ENCODE data around the gene CLMN.
"Not testable (repeated sequence)": the region's sequence is repeated elsewhere in the genome, so short reads cannot be mapped to it uniquely, and the experiment has no call there.

Gene CLMN

DNA sequence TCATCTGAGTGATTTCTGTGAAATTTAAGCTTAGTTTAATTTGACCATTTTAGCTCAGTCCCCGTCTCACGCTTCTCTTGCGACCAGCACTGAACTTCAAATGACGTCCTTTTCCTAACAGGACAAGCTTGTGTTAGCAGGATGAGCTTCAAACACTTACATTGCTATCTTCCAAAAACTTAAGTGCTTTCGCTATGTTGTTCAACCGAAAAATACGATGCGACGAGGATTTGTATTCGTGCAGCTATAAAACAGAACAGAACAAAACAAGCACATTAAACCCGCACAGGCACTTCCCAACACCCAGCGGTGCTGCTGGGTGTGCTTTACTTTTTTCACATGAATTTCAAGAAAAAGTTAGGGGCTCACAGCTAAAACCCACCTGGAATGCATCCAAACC lies 98.2 kb downstream of the CLMN start:
- DNase-seq (ENCODE audit: low read depth in 2 of 2), result no peak

GRCh38 chr14:95220663-95221231 lies 99.0 kb downstream of the CLMN start:
- DNase-seq (ENCODE audit: low read depth in 2 of 2), result no peak

- DNase-seq (ENCODE audit: low read depth in 2 of 2), result no peak
These were observed 101.1 kb downstream of the CLMN start for GRCh38 chr14:95218472-95219193.

GRCh38 chr14:95218006-95218405 lies 101.7 kb downstream of the CLMN start:
- DNase-seq (ENCODE audit: low read depth in 2 of 2), result no peak

DNA sequence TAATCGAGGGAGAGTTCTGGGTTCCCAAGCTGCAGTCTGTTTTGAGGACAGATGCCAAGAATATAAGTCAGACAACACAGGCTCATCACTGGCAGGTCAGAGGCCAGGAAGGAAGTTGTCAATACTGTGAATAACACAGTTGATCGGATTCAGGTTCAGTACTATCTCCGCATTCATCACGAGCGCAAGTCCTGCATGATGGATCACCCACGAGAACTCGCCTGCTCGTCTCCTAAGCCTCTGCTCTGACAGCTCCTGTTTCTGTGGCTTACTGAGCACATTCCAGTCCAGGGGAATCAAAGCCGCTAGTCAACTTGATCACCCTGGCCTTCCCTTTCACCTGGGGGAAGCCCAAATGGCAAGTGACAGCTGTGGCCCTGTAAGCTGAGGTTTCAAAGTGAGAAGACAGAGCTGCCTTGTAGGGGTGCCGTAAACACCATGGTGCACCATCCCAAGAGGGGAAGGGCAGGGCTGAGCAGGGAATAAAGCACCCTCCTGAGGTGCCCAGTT lies 102.3 kb downstream of the CLMN start:
- DNase-seq (ENCODE audit: low read depth in 2 of 2), result no peak

GRCh38 chr14:95216008-95216407 lies 103.7 kb downstream of the CLMN start:
- no peak for DNase-seq (ENCODE audit: low read depth in 2 of 2)

- DNase-seq (ENCODE audit: low read depth in 2 of 2), result no peak
These were observed 104.5 kb downstream of the CLMN start for GRCh38 chr14:95215094-95215725.

GRCh38 chr14:95213774-95214173 lies 105.9 kb downstream of the CLMN start:
- no peak for DNase-seq (ENCODE audit: low read depth in 2 of 2)

GRCh38 chr14:95211721-95212504 lies 107.8 kb downstream of the CLMN start:
- no peak for DNase-seq (ENCODE audit: low read depth in 2 of 2)

DNA sequence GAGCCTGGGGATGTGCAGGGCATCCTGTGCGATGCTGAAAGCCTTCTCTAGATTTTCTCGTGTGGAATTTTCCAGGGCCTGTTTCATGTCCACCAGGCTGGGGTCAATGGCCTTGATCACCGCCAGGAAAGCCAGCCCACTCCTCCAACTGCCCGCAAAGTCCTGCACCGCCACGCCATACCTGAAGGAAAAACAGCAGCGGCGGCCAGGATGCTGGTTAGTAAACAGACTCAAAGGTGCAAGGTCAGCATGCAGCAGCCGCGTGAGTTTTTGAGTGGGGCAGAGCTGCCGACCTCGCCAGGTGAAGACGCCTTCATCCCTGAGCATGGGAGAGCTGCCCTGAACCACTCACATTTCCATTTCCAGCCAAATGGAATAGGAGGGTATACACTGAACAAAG lies 109.0 kb downstream of the CLMN start:
- no peak for DNase-seq (ENCODE audit: low read depth in 2 of 2)

GRCh38 chr14:95208598-95208997 lies 111.1 kb downstream of the CLMN start:
- no peak for DNase-seq (ENCODE audit: low read depth in 2 of 2)

- no peak for DNase-seq (ENCODE audit: low read depth in 2 of 2)
These were observed 112.1 kb downstream of the CLMN start for GRCh38 chr14:95207475-95208233.

GRCh38 chr14:95206534-95206933 lies 113.2 kb downstream of the CLMN start:
- no peak for DNase-seq (ENCODE audit: low read depth in 2 of 2)

DNA sequence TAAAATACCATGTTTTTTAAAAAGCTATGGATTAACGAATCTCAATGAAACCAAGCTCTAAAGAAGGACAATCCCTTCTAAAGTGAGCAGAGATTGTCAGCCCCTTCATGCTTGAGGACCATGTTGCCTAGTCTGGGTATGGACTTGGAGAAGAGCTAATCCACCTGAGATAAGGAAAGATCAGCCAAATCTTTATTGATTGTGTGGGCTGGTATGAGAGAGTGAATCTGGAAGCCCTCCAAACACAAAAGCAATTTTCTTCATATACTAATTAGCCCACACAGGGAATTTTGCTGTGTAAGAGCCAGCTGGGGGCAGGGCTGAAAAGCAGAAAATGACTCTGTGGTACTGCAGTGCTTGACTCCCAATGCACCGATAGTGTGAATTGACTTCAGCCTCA lies 115.0 kb downstream of the CLMN start:
- no peak for DNase-seq (ENCODE audit: low read depth in 2 of 2)

GRCh38 chr14:95201745-95202144 lies 118.0 kb downstream of the CLMN start:
- not testable (repeated sequence) for DNase-seq (ENCODE audit: low read depth in 2 of 2)

DNA sequence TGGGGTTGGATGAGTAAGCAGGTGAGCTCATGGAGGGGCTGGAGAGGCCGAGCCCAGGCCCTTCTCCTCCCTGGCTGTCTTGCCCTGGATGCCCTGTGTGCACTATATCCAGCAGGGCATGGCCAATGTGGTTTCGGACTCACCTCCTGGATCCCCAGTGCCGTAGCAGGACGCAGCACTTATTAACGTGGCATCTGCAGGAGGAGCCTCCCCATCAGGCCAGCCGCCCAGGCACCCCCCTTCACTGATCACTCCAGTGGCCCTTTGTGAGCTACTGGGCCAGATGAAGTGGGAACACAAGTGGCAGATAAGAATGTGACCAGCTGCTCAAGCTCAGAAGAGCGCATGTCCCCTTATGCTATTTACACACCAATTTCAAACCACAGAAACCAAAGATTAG lies 119.3 kb downstream of the CLMN start:
- no peak for DNase-seq (ENCODE audit: low read depth in 2 of 2)

- DNase-seq (ENCODE audit: low read depth in 2 of 2), result no peak
These were observed 120.3 kb downstream of the CLMN start for GRCh38 chr14:95199298-95199983.

GRCh38 chr14:95198320-95198719 lies 121.4 kb downstream of the CLMN start:
- DNase-seq (ENCODE audit: low read depth in 2 of 2), result no peak

- no peak for DNase-seq (ENCODE audit: low read depth in 2 of 2)
These were observed 122.2 kb downstream of the CLMN start for GRCh38 chr14:95197551-95197950.

- DNase-seq (ENCODE audit: low read depth in 2 of 2), result no peak
These were observed 122.7 kb downstream of the CLMN start for GRCh38 chr14:95196826-95197545.
